Measurements from ENCODE around the gene ADCY9.

DNA sequence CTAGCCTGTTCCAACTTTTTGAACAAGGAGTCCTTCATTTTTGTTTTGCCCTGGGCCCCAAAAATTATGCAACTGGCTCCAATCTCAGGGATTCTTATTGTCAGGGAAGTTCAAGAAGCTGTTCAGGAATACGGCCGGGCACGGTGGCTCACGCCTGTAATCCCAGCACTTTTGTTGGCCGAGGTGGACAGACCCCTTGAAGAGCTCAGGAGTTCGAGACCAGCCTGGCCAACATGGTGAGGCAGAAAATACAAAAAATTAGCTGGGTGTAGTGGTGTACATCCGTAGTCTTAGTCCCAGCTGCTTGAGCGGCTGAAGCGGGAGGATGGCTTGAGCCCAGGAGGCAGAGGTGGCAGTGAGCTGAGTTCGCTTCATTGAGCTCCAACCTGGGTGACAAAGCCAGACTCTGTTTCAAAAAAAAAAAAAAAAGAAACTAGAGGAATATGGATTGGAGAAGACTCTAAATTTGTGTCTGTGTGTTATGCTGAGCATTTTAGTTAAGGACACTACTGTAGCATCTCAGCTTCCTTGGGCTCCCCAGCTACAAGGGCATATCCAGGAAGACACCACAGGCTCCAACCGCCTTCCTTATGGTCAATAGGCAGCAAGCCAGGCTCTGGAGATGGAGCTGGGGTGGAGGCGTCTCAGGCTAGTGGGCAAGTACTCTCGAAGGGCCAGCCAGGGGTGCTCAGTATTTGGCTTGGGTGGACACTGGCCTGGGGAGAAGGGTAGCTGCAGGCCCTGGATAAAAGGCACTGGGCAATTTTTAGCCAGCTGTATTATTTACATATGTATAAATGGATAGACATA, 179.0 kb downstream of the ADCY9 start:
- TF ChIP-seq, protein P1, sequence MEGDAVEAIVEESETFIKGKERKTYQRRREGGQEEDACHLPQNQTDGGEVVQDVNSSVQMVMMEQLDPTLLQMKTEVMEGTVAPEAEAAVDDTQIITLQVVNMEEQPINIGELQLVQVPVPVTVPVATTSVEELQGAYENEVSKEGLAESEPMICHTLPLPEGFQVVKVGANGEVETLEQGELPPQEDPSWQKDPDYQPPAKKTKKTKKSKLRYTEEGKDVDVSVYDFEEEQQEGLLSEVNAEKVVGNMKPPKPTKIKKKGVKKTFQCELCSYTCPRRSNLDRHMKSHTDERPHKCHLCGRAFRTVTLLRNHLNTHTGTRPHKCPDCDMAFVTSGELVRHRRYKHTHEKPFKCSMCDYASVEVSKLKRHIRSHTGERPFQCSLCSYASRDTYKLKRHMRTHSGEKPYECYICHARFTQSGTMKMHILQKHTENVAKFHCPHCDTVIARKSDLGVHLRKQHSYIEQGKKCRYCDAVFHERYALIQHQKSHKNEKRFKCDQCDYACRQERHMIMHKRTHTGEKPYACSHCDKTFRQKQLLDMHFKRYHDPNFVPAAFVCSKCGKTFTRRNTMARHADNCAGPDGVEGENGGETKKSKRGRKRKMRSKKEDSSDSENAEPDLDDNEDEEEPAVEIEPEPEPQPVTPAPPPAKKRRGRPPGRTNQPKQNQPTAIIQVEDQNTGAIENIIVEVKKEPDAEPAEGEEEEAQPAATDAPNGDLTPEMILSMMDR (IDR thresholded peaks at IDR 0.05; ENCODE audit: insufficient read depth, low read length), result no peak
- TF ChIP-seq POLR2AphosphoS5 (IDR thresholded peaks at IDR 0.05; ENCODE audit: low read depth), result no peak
